ENCODE data around the gene RTN4R.

RTN4R gene

DNA sequence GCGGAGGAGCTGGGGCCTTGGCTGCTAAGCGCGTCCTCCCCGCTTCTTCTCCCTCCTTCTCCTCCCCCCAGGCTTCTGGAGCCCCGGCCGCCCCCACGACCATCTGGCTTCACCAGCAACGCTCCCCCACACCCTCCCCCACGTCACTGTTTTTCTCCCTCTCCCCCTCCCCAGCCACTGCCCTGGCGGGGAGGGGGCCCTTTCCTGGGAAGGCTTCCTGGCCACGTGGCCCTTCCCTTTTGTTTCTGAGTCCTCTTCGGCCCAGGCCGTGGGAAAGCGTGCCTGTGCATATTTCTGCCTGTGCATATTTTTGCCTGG, 27.7 kb downstream of the RTN4R start:
- DNase-seq, result no peak

DNA sequence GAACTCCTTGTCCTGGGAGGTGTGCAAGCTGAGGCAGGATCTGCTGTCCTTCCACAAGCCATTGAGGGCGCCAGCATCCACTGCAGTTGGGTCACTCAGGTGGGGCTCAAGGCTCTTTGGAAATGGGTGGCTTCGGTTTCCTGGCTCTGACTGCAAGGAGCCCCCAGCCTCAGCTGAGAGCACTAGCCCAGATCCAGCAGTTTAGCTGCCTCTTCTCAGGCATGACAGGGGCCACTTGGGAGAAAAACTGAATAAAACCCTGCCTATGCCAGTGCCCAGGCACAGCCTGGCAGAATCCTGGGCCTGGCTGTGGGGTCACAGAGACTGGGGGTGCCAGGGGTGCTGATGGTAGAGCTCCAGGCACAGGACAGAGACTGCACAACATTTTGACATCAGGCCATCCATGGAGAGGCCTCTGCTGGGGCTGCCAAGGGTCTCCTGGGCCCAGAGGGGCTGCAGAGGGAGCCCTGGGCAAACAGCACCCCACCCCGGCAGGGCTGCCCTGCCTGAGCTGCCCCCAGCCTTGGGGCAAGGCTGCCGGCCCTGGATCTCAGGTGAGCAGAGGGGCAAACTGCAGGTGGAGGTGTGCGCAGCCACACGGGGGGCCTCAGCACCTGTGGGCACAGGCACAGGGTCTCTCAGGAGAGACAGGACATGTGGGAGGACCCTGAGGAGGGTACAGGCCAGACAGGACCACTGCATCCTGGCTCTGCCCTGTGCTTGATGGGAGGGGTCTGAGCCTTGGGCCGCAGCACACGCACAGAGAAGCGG, 28.3 kb downstream of the RTN4R start:
- no peak for DNase-seq

DNA sequence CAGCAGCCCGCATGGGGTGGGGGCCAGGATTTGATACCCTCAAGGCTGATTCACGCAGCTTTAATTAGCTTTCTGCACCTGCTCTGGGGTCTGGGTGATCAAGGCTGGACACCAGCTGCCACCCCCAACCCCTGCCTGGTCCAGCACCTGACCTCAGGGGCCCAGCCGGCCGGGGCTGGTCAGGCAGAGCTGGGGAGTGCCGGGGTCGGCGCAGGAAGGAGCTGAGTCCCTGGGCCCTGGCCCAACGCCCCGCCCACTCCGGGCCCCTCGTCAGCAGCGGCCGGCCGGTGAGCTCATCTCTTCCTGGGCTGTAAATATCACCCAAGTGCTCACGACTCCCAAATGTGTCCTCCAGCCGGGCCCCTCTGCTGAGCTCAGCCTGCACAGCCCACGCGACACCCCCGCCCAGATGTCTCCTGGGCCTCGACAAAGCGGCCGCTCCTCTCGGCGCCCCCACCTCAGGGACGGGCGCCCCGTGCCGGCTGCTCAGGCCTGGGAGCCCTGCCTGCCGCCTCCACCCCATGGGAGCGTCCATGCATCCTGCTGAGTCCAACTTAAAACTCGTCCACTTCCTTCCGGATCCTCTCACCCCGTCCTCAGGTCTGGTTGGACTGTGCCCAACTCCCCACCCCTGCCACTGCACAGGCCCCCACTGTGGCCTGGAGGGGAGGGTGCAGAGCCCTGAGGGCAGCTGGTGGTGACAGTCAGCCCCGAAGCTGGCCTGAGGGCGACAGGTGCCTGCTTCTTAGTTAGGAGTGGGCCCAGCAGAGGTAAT, 29.0 kb downstream of the RTN4R start:
- no peak for DNase-seq

DNA sequence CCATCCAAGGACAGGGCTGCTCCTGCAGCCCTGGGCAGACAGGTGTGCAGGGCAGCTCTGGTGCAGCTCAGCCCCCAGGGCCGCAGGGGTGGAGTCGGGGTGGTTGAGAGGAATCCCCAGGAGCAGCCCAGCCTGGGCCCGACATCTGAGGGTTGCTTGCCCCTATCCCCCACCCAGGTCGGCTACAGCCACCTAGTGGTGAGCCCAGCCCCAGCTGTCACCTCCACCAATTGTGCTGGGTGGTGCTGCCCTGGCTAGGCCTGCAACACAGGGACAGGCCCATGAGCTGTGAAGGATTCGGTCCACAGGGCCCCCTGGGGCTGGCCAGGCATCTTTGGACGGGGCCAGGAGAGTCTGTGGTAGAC, 29.6 kb downstream of the RTN4R start:
- DNase-seq, result no peak

DNA sequence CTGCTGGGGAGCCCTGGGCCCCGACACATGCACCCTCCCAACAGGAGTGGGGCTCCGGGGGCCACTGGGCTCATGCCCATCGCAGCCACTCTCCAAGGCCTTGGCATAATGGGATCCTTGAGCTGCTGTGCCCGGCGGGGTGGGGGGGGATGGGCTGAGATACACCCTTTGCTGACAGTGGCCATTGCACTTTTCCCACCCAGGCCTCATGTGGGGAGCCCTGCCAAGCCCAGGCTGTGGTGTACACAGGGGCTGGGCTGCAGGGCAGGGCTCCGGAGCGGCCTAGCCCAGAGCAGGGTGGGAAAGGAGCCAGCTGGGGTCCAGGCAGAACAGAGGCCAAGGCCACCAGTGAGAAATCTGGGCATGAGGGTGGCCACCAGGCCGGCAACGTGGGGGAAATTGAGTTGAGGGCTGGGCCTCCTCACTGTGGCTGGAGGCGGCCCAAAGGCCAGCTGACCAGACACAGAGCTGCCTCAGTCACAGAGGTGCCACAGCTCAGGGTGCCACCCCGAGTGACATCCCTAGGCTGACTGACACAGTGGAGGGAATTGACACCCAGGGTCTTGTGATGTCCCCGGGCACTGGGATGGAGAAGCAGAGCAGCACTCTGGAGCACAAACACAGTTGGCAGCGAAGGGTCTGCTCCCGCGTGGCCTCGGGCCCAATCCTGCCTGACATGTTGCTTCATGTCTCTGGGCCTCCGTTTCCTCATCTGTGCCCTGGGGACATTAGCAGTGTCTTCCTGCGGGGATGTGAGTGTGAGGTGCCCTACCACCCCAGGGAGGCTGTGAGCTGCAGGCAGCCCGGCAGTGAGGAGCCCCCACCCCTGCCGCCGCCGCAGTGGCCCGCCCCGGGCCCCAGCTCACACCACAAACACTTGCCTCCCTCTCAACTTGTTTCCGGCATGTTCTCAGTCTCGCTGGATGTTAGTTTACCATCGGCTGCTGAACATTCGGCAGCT, 30.4 kb downstream of the RTN4R start:
- no peak for DNase-seq

DNA sequence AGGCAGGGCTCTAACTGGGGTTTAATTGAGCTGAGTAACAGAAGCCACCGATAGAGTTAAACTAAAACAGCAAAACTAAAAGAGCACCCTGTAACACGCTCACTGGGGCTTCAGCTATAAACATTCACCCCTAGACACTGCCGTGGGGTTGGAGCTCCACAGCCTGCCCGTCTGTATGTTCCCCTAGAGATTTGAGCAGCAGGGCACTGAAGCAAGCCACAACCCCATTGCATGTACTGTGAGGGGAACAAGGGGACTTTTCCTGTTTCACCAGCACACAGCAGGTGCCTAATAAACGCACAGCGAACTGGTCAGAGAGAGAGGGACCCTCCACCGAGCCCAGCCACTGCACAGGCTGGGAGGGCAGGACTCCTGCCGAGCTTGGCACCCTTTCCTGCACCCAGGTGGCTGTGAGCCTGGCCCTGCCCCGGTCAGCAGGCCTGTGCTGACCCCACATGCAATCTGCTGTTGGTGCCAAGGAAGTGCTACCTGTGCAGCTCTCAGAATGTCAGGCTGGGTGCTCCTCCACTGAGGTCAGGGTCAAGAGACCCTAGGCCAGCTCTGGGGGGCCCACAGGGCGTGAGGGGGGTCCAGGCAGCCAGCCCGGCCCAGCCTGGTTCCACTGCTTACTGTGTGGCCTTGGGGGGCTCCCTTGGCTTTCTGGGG, 31.9 kb downstream of the RTN4R start:
- DNase-seq, result no peak

DNA sequence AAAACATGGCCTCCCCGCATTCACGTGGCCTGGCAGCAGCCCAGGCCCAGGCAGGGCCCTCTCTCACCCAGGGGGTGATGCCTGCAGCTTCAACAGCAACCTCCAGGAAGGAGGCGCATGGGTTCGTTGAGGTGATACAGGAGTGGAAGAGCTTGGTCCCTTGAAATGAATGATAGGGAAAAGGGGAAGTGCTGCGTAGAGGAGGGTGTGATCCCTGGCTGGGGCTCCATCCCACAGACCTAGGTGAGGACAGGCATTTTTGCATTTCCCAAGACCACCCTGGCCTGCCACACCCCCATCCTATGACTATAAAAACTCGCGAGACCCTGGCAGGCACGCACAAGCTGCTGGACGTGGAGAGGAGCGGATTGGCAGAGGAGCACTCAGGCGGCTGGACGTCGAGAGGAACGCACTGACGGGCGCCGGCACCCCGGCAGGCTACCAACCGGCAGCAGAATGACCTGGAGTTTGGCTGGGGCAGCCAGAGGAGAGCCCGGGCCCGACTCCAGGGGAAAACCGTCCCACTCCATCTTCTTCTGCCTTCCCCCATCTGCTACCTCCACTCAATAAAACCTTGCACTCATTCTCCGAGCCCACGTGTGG, 32.6 kb downstream of the RTN4R start:
- no peak for DNase-seq

DNA sequence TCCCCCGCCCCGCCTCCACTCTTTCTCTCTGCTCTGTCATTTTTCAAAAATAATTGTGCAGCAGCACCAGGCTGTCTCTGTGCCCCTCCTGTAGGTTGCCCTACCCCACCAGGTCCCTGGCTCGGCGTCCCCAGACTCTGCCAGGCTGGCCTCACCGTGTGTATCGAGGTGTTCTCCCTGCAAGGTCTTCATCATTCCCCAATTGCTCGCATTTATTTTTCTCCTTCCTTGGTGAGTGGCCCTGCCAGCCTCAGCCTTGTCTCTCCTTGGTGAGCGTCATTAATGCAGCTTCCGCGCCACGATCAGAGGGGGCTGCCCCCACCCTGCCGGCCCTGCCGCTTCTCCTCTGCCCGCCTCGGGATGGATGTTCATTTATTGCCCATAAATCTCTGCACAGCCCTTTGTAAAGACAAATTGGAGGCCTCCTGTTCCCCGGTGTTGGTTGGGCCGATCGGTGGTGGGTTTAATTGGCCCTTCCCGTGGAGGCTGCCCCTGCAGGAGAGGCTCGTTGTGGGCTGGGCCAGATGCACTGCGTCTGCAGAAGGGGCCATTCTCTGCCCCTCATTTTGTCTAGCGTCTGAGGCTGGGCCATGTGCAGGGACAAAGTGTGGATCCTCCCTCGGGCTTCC, 33.2 kb downstream of the RTN4R start:
- no peak for DNase-seq

DNA sequence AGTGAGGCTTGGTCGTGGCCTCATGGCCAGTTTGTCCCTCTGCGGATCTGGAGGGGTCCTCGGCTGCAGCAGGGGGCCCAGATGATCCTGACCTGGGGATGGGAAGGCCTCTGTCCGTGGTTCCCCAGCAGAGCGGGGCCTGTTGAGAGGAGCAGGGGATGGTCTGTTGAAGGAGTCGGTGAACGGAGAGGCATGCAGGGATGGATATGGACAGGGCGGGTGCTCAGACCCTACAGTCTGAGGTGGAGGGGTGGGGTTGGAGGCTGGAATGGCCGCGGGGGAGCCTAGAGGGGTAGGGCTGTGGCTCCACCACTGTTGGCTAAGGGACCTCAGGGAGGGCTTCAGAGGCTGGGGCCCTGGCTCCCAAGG, 33.8 kb downstream of the RTN4R start:
- DNase-seq, result no peak

DNA sequence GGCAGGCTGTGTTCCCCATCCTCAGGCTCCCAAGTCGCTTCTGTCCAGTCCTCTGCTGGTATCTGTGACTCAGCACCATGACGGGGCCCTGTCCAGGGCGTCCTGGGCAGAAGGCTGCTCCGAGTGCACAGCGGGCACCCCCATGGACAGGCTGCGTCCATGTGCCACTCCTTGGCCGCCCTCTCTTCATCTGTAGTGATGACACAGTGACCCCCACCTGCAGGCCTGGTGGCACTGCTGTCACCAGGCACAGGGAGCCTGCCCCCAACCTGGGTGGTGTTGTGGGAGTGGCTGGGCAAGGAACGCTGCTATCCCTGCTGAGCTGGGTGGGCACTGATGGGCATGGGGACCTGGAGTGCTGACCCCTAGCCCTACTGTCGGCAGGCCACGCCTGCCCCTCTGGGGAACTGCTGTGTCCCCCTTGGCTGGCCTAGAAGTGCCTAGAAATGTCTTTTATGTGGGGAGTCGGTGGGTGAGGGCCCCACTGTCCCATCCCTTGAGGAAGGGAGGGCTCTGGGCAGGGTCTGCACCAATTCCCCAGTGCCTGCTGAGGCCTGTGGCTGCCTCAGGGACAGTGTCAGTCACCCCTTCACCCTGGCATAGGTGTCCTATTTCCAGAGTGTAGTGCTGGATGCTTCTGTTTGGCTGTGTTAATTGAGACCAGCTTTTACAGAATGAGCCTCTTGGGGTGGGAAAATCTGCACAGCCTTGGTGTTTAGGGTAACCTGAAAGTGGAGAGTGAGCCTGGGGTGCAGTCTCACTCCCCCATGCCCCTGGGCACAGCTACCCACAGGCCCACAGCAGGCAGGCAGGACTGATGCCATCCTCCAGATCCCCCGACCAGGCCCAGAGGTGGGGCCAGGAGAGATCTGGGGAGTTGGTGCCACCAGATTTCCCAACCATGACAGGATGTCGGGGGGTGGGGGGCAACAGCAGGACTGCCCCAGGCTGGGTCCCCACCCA, 34.5 kb downstream of the RTN4R start:
- DNase-seq, result no peak

DNA sequence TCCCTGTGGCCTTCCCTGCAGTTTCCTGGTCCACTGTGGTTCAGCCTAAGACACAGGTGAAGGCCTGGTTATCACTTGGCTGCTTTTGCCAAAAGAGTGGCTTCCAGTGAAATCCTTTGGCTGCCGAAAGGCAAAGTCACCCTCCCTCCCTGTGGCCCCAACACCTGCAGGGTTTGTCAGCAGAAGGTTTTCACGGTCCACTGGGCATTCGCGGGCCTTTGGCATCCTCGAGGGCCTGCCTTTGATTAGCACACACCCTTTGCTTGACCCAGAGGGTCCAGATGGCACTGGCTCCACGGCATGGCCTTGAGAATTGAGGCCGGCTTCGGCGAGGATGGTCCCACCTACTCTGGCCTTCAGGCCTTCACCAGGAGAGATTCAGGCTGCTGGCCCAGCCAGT, 35.3 kb downstream of the RTN4R start:
- no peak for DNase-seq

DNA sequence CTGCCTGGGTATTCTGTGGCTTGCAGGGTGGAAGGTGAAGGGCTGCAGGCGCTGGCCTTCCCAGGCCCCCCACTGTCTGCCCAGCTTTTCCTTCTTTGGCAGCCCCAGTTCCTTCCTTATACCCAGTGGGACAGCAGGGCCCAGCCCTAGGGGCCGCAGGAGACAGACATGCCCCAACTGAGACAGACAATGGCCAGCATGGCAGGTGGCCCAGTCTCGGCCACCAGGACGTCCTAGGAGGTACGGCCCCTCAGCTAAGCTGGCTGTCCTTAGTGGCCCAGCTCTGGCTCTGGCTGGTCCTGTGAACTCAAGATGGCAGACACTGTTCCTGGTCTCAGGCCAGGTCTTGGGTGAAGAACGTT, 35.9 kb downstream of the RTN4R start:
- no peak for DNase-seq

DNA sequence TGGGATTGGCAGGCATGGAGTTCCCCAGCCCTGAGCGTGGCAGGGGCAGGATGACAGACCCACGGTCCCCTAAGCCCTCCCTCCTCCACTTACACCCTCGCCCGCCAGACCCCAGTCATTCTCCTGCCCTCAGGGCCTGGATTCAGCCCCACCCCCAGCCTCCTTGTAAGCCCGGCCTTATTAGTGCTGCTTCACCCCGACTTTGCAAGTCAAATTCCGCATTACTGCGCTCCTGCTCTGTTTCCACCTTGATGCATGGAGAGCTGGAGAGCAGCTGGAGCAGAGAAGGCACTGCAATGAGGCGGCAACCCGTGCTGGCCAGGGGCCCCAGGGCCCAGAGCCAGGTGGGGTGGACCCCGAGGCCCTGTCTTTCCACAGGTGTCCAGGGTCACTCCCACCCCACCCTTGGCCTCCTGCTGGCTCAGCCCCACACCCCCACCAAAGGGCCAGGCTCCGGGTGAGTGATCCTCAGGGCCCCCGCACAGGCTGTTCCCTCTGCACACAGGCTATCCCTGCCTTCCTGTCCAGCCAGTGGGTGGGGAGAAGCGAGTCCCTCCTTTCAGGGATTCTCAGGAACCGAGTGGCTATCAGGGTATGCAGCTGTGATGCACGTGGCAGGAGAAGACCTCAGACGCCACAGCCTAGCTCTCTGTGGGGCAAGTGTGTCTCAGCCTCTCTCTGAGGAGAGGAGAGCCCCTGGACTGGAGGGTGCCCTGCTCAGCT, 36.4 kb downstream of the RTN4R start:
- no peak for DNase-seq

DNA sequence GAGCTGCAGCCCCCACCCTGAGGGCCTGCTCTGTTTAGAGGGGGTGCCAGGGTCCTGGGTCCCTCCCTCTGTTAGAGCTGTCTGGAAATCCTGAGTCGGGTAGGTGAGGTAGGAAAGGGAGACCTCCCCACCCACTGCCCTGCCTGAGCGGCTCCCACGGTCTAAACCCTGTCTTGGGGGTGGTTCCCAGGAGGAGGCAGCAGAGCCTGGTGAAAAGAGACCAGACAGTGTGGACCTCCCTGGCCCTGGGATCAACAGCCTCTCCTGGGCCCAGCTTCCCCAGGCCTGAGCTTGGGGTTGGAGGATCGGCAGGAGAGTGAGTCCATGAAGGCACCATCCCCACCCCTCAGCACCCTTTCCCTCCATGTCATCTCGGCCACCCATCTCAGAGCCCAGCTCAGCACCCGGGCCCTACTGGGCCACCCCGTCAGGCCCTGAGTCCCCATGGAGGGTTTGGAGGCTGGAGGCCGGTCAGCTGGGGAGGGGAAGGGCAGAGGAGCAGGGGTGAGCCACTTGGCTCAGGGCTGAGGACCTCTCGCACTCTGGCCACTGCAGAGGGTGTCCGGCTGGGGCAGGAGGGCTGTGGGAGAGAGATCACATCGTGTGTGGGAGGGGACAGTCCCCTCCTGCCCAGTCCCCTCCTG, 37.2 kb downstream of the RTN4R start:
- DNase-seq, result no peak

DNA sequence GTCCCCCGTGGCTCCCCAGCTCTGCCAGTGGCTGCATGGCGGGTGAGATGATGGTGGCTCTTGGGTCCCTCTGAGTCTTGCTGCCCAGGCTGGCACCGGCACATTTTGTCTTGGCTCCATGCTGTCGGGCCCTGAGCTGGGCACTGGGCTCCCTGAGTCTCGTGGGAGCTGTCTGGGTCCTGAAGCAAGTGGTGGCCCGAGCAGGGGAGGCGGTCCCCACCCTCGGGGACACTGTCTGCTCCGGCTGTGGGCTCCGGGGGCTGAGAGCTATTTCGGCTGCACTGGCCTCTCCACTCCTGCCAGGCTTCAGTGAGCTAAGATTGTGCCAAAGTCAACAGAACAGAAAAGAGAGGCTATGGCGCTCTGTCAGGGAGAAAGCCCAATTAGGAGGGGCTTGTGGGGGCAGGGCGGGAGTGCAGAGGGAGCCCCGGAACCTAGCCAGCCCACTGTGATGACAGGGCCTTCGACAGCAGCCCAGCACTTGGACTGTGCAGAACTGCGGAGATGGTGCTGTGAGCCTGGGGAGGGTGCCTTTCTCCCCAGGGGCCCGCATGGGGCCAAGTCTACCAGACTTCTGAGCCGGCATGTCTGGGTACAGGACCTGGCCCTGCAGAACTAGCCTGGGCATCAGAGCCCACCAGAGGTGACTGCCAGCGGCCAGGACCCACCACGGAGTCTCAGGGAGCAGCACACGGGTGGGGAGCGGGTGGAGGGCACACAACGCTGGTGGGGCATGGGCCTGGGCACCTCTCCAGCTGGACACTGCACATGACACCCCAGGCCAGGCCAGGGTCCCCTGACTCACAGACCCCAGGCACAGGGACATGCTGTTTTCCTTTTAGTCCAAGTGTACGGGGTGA, 38.0 kb downstream of the RTN4R start:
- DNase-seq, result no peak

DNA sequence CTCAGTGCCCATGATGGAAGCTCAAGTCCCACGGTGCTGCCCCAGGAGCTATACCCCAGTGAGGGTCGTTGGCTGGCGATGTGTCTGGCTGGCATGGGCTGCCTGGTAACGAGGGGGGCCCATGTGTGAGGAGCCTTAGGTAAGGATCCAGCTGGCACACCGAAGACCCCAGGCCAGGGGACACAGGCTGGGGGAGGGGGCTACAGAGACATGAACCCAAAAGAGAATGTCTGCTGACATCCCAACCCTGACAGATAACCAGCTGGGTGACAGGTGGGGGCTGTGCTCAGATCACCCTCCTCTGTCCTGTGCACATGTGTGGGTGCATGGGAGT, 39.2 kb downstream of the RTN4R start:
- no peak for DNase-seq

DNA sequence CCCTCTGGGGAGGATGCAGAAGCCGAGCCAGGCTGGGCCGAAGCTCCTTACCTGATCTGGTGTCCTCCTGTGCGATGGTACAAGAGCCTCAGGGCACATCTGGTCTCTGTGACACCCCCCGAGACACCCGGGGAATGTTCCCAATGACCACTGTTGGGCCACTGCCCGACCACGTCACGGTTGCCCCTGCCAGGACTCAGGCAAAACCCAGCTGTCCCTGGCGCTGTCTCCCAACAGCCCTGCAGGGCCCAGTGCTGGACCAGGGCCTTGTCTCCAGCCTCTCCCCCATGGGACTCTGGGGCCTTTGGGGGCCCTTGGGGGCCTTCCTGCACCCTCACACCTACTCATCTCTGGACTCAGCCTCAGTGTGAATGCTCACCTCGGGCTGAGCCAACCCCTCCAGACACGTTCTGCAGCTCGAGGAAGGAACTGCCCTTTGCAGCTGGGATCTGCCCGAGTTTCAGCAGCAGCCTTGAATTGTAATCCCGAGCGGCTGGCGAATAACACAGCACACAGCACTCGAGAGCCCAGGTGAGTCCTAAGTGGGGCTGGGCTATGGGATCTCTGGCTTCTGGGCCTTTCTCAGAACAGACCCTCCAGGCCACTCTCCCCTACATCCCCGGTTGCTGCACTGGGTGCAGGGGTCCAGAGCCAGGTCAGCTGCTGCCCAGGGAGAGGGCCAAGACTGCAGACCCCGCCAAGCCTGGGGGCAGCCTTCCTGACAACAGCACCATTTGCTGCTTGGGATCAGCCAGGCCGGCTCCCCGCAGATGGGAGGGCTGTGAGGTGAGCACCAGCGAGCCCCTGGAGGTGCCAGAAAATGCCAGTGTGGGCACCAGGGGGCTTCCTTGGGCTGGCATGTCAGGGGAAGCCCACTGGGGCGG, 39.8 kb downstream of the RTN4R start:
- no peak for DNase-seq

DNA sequence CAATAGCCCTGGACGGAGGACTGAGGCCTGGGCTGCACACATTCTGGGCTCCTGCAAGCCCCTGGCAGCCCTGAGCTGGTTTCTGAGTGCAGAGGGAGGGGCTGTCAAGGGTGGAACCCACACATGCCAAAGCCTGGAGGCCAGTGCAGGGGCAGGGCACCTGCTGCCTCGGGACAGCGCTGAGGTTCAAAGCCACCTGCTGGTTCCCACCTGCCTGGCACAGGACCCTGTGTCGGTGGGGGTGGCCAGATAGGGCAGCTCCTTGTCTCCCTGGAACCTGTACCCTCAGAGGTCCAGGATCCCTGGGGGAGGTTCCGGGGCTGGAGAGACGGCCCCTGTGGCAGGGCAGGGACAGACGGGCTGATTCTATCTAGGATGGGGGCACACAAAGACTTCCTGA, 40.8 kb downstream of the RTN4R start:
- no peak for DNase-seq
